ENCODE data around the gene RCOR1. TPM values are rescaled to one million over a fixed set of nuclear protein-coding genes. Genes with fewer than 3 reads are reported as not detected.

The RCOR1 gene
- total and polyA plus RNA-seq, 12 donors: 3.1 to 16.9 (median 12.5) TPM

GRCh38 chr14:102779574-102780315 lies 187.3 kb downstream of the RCOR1 start:
- WGBS, 2 donors: 91% methylated on average over 13 of the region's 13 CpGs
- ATAC-seq (no peak), DNase-seq (no peak)
- TF ChIP-seq CTCF (IDR thresholded peaks at IDR 0.05): no peak
- no peaks in the 10 kb centered on the region for H3K27me3 ChIP-seq
- H3K4me3 ChIP-seq: peak overlapping the region in 1 of 10 donors; percentile 74
- H3K9me3 ChIP-seq: no peaks in the 10 kb centered on the region
- H3K36me3 ChIP-seq: no peaks in the 10 kb centered on the region
- intact Hi-C loops (cut with DNase I): loop anchor here in 6 of 10 donors (5.0 to 10.0 kb wide), 2 partner anchors 135 to 138 kb away; no protein-coding TSS in a partner anchor
- H3K4me1 ChIP-seq: peaks cover 0 to 51% (median 16%) of the 10 kb centered on the region in 9 donors
- peak overlapping the region in 1 of 10 donors; percentile 94 for H3K27ac ChIP-seq

Other genes with a start within 250 kb of the RCOR1 start
- 10 to 100 TPM; 26.6 to 36.7 (median 31.0) TPM for gene CINP, start 229.8 kb upstream of the RCOR1 start, total RNA-seq
- gene CINP, start 229.8 kb upstream of the RCOR1 start, polyA plus RNA-seq: 10 to 100 TPM; 40.8 to 46.0 TPM
- gene TECPR2, start 229.7 kb upstream of the RCOR1 start, total RNA-seq: 10 to 100 TPM; 20.1 to 34.2 (median 25.3) TPM
- gene TECPR2, start 229.7 kb upstream of the RCOR1 start, polyA plus RNA-seq: 1 to 10 TPM; 6.8 to 6.9 TPM
- 100 to 1,000 TPM in 8 of 10 donors, 10 to 100 TPM in 2; 94.4 to 264 (median 124) TPM for gene ANKRD9, start 82.9 kb upstream of the RCOR1 start, total RNA-seq
- 100 to 1,000 TPM; 102 to 117 TPM for gene ANKRD9, start 82.9 kb upstream of the RCOR1 start, polyA plus RNA-seq
- gene TRAF3, start 184.8 kb downstream of the RCOR1 start, total RNA-seq: 10 to 100 TPM in 7 of 10 donors, 1 to 10 TPM in 3; 8.4 to 15.6 (median 10.9) TPM
- 1 to 10 TPM; 2.3 to 2.7 TPM for gene TRAF3, start 184.8 kb downstream of the RCOR1 start, polyA plus RNA-seq

Data from heart right ventricle (tissue), 16 donors.